Activated CD4-positive, alpha-beta T cell treated with anti-CD3 and anti-CD28 coated beads, Interleukin-2, amount 50 U/mL, for 4 hours (primary cell): Measurements from ENCODE around the gene VARS2.

Source experiments
- DNase-seq, 2 experiments: peaks; one replicate each; pipeline ENCODE4 v3.0.0-alpha.2; 2020

Gene VARS2

GRCh38 chr6:30884521-30885480, 29.2 kb upstream of the VARS2 start:
- DNase-seq: peak; percentile 29 to 34

- DNase-seq: no peak
Measured at GRCh38 chr6:30885481-30885998, 28.5 kb upstream of the VARS2 start.

GRCh38 chr6:30885999-30886896, 27.8 kb upstream of the VARS2 start:
- DNase-seq: peak; percentile 25 to 31

- DNase-seq: no peak
Measured at GRCh38 chr6:30886897-30887255, 27.2 kb upstream of the VARS2 start.

- DNase-seq: no peak
Measured at GRCh38 chr6:30887901-30888815, 25.9 kb upstream of the VARS2 start.

- DNase-seq: no peak
Measured at GRCh38 chr6:30888816-30889495, 25.1 kb upstream of the VARS2 start.

GRCh38 chr6:30889496-30889885, 24.5 kb upstream of the VARS2 start:
- DNase-seq: no peak

- no peak for DNase-seq
Measured at GRCh38 chr6:30889921-30890645, 24.0 kb upstream of the VARS2 start.

- no peak for DNase-seq
Measured at GRCh38 chr6:30890646-30891449, 23.2 kb upstream of the VARS2 start.

- DNase-seq: no peak
Measured at GRCh38 chr6:30891450-30891723, 22.7 kb upstream of the VARS2 start.

- DNase-seq: no peak
Measured at GRCh38 chr6:30891816-30892538, 22.1 kb upstream of the VARS2 start.

- DNase-seq: no peak
Measured at GRCh38 chr6:30893001-30893591, 20.9 kb upstream of the VARS2 start.

- no peak for DNase-seq
Measured at GRCh38 chr6:30893666-30894065, 20.4 kb upstream of the VARS2 start.

- no peak for DNase-seq
Measured at GRCh38 chr6:30894381-30894780, 19.7 kb upstream of the VARS2 start.

GRCh38 chr6:30894935-30895334, 19.1 kb upstream of the VARS2 start:
- no peak for DNase-seq

GRCh38 chr6:30895343-30895742, 18.7 kb upstream of the VARS2 start:
- DNase-seq: no peak

- DNase-seq: no peak
Measured at GRCh38 chr6:30896541-30896940, 17.5 kb upstream of the VARS2 start.

- DNase-seq: no peak
Measured at GRCh38 chr6:30897882-30898281, 16.2 kb upstream of the VARS2 start.

- DNase-seq: no peak
Measured at GRCh38 chr6:30898750-30899360, 15.2 kb upstream of the VARS2 start.
